Tongue (tissue), 2 donors: ENCODE results near the gene HELQ. TPM values are rescaled to one million over a fixed set of nuclear protein-coding genes. Genes with fewer than 3 reads are reported as not detected.
"Not testable (repeated sequence)": the region's sequence is repeated elsewhere in the genome, so short reads cannot be mapped to it uniquely, and the experiment has no call there.

Experiments used
- DNase-seq: peaks from one replicate; pipeline ENCODE4 v3.0.0-alpha.2; 2015
- total RNA-seq: library from RNA; depleted of rRNA; stranded (reverse); fragments of >200 nt; gene quantifications from one replicate; pipeline ENCODE4 v1.2.3, GENCODE V29; 2014

Gene HELQ, protein sequence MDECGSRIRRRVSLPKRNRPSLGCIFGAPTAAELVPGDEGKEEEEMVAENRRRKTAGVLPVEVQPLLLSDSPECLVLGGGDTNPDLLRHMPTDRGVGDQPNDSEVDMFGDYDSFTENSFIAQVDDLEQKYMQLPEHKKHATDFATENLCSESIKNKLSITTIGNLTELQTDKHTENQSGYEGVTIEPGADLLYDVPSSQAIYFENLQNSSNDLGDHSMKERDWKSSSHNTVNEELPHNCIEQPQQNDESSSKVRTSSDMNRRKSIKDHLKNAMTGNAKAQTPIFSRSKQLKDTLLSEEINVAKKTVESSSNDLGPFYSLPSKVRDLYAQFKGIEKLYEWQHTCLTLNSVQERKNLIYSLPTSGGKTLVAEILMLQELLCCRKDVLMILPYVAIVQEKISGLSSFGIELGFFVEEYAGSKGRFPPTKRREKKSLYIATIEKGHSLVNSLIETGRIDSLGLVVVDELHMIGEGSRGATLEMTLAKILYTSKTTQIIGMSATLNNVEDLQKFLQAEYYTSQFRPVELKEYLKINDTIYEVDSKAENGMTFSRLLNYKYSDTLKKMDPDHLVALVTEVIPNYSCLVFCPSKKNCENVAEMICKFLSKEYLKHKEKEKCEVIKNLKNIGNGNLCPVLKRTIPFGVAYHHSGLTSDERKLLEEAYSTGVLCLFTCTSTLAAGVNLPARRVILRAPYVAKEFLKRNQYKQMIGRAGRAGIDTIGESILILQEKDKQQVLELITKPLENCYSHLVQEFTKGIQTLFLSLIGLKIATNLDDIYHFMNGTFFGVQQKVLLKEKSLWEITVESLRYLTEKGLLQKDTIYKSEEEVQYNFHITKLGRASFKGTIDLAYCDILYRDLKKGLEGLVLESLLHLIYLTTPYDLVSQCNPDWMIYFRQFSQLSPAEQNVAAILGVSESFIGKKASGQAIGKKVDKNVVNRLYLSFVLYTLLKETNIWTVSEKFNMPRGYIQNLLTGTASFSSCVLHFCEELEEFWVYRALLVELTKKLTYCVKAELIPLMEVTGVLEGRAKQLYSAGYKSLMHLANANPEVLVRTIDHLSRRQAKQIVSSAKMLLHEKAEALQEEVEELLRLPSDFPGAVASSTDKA
- total RNA-seq, result 23.2 TPM

- DNase-seq, result peak; percentile 100
Observed at GRCh38 chr4:83455281-83456183, at the start of gene HELQ, which contains the start of gene MRPS18C. HELQ (minus strand) TSS chr4:83455823; CDS start chr4:83455693, 130 bp downstream. MRPS18C (plus strand) TSS chr4:83456058; CDS start chr4:83456078, 20 bp downstream.

DNA sequence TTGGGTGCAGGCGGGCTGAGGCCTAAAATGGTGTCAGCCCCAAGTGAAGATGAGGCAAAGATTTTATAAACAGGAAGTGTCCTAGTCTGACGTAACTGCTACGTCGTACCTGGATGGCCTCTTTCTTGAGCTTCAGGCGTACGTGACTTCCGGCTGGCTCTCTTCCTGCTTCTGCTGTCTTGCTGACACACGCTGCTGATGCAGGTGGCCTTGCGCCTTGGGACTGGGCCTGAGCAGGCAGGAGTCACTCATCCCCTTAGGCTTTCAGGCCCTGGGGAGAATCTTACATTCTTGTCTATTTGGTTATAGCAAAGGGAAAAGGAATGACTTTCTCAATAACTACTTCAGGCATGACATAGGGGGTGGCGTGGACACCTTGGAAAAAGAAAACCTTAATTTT is 49.4 kb upstream of the HELQ start:
- no peak for DNase-seq

GRCh38 chr4:83504503-83504902 is 48.9 kb upstream of the HELQ start:
- DNase-seq, result no peak

DNA sequence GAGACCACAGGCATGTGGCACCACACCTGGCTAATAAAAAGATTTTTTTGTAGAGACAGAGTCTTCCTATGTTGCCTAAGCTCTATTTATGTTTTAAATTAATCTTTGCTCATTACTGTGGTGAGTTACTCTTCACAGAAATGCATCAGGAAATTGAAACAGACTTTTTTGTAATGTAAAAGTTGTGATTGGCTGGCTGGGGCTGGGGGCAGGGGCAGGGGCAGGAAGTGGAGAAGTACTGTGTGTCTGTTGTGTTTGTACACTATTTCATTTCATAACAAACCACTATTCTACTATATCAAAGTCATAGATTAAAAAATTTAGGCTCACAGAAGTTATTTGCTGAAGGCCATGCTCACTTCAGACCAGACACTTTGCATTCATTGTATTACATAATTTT is 48.4 kb upstream of the HELQ start:
- no peak for DNase-seq

DNA sequence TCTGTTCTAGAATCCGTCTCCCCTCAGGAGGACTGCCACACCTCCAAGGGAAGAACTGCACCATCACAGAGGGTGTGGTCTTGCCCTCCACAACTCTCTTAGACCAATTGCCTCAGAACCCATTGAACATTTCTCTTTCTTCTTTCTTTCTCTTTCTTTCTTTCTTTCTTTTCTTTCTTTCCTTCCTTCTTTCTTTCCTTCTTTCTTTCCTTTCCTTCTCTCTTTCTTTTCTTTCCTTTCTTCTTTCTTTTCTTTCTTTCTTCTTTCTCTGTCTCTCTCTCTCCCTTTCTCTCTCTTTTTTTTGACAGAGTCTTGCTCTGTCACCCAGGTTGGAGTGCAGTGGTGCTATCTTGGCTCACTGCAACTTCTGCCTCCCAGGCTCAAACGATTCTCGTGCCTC is 46.0 kb upstream of the HELQ start:
- not testable (repeated sequence) for DNase-seq

DNA sequence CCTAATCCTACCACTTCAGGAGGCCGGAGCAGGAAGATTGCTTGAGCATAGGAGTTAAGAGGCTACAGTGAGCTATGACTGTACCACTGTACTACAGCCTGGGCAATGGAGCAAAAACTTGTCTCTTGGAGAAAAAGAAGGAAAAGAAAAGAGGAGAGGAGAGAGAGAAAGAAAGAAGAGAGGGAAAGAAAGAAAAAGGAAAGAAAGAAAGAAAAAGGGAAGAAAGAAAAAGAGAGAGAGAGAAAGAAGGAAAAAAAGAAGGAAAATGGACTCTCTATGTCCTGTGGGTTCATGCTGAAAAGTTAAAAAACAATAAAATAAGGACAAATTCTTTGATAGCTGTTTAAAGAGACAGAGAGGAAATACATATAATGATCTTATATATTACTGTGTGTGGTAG is 42.6 kb upstream of the HELQ start:
- DNase-seq, result no peak

- DNase-seq, result not testable (repeated sequence)
Observed at GRCh38 chr4:83496085-83496917, 40.7 kb upstream of the HELQ start.

DNA sequence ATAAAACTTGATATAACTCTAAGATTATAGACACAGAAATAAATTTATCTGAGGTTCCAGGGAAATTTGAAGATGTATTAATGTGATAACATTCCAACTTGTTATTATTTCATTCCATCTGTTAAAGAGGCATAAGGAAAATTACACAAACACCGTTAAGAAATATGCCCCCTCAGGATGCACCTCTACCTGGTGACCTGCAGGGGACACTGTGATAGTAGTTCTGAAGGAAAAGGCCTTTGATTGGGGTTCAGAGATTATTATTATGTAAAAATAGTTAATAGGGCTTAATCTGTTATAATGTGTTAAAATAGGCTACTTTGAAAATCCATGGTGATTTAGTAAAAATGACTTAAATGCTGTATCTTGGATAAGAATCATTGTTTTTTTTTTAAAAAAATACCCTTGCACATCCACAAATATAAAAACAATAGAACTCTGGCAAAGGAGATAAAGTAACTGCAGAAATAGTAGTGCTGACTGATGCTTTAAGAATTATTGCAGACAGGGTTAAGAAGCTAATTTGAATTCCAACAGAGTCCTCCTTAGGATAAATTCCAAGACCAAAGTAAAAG is 35.3 kb upstream of the HELQ start:
- DNase-seq, result peak; percentile 27

- no peak for DNase-seq
Observed at GRCh38 chr4:83489711-83490326, 34.2 kb upstream of the HELQ start.

DNA sequence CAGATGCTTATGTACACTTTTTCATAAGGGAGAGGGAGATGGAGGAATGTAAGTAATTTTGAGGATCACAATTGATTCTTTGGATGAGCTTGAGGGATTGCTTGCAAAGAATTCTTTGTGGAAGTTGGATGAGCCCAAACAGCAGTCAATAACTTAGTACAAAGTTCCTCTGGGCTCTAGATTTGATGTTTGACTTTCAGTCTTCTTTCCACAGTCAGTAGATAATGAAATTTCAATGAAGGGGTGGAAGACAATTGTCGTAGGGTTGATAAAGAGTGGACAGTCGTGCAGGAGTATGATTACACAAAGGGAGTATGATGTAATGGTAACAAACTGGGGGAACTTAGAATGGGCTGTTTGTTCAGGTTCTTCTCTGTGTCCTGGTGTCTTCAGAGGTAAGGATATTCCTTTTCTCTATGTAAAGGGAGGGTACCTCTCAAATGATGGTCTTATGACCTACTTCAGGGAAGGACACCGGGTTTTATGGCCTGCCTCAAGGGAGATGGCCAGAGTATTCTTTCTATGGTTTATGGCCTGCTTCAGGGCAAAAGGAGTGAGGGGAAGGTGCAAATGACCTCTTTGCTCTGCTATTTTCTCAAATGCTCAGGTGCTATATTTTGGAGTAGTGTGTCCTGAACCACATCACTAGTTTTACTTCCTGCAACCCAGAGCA is 31.0 kb upstream of the HELQ start:
- DNase-seq, result no peak

- peak; percentile 98 for DNase-seq
Observed at GRCh38 chr4:83484500-83485461, 29.2 kb upstream of the HELQ start, which contains the start of gene ABRAXAS1. ABRAXAS1 (minus strand) TSS chr4:83485100; CDS start chr4:83485072, 28 bp downstream.

- DNase-seq, result no peak
Observed at GRCh38 chr4:83473966-83474365, 18.3 kb upstream of the HELQ start.

DNA sequence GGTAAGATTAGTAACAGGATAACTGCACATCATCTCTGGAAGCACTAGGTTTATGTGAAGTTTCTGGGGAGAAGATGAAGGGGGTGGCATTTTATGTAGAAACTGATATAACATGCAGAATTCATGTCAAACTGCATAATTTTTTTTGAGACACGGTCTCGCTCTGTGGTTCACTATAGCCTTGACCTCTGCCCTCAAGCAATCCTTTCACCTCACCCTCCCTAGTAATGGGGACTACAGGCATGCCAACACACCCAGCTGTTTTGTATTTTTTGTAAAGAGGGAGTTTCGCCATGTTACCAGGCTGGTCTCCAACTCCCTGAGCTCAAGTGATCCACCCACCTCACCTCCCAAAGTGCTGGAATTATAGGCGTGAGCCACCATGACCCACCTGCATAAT is 17.8 kb upstream of the HELQ start:
- DNase-seq, result no peak

DNA sequence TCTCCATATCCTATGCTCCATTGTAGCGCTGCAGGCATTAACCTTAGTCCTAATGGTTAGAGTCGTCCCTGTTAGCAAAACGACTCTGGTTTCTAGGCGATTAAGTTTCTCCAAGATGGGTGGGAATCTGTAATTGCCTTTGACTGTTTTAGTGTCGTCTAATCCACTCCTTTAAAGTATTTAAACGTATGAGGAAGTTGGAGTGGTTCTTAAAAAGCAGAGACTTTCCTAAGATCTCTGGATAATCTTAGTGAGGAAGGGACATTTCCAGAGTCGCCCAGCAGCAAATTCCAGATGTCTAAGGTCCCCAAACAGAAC is 520 bp upstream of the HELQ start:
- DNase-seq, result no peak

DNA sequence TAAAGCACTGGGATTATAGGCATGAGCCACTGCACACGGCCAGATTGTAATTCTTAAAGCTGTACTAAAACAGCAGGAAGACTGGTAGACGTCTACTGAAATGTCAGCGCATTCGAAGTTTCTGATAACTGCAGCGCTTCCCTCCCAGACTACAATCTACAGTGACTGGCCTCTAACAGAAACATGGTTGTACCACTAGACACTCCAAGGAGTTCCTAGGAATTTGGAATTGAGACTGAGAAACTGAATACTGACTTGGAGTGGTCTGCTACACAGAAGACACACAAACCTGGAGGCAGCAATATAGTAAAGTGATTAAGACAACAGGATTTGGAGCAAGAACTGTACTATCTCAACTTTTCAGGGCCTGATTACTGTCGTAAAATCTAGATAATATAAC is 937 bp downstream of the HELQ start:
- DNase-seq, result peak; percentile 28

DNA sequence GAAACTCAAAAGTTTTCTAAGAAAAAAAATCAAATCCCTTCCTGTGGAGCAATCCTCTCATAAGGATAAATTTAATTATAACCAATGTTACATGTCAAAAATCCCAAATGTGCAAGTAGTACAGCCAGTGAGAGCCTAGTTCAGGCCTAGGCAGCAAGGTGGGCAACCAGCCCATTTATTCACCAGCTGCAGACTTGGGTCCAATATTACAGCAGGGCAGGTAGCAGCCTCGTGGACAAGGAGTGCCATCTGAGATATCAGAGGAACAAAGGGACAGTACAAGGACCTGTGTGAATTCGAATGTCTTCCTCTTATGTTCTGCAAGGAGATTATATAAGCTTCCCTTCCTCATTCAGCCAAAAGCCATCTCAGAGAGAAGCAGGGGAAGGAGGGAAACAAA is 6.6 kb downstream of the HELQ start:
- DNase-seq, result no peak

DNA sequence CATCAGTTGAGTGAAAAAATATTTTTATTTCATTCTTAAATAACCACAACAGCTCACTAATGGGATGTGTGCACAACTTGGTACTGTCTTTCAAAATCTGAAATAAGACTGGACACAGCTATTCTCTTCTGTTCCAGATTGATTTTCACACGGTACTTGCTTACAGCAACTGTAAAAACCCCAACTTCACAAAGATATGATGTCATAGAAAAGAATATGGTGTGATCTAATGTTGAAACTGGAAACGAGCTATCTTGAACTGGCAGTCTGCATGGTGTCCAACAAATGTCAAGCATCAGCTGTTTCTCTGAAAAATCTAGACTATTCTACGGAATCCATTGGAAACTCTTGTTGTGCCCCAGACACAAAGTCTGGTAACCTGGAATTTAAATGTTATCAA is 14.7 kb downstream of the HELQ start:
- no peak for DNase-seq

DNA sequence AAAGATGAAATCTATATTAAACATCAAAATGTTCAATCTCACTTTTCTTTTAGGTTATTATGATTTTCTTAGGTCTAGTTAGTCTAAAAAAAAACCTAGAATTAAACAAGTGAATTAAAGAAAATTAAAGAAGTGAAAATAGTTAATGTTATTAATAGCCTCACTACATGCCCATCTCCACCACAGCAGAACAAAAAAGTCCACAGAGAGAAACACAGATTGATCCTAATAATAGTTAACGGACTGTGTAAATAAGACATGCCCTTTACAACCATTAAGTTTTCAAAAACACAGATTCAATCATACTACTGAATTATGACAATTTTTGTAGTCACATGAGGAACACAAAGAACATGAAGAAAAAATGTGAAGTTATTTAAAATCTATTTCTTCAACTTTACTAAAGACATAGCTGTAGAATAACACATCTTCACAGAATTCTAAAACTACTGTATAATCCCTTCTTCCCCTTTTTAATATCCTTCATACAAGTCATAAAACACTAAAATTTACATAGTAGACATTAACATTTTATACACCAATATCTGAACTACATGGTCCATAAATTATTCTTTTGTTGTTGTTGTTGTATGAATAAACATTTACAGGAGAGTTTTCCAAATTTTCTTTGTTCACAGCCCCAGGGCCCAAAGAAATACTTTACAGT is 15.3 kb downstream of the HELQ start:
- DNase-seq, result no peak
